ENCODE data around the gene PANK2. TPM values are rescaled to one million over a fixed set of nuclear protein-coding genes. Genes with fewer than 3 reads are reported as not detected.

PANK2 gene
- total RNA-seq, 1 donor = 64.8 TPM

- no peak overlapping the region for H3K4me3 ChIP-seq (ENCODE audit: low read depth, low read length)
- no peak for TF ChIP-seq CTCF (IDR thresholded peaks at IDR 0.05; ENCODE audit: insufficient read depth, low read depth, low read length)
- peak; percentile 87 for DNase-seq (ENCODE audit: low read depth)
Measured at GRCh38 chr20:3927486-3928291, 38.5 kb downstream of the PANK2 start.

- no peak for TF ChIP-seq CTCF (IDR thresholded peaks at IDR 0.05; ENCODE audit: insufficient read depth, low read depth, low read length)
- peak; percentile 22 for DNase-seq (ENCODE audit: low read depth)
- no peak overlapping the region for H3K4me3 ChIP-seq (ENCODE audit: low read depth, low read length)
Measured at GRCh38 chr20:3929713-3930060, 40.5 kb downstream of the PANK2 start.

- no peak for TF ChIP-seq CTCF (IDR thresholded peaks at IDR 0.05; ENCODE audit: insufficient read depth, low read depth, low read length)
- no peak for DNase-seq (ENCODE audit: low read depth)
- H3K4me3 ChIP-seq (ENCODE audit: low read depth, low read length) = no peak overlapping the region
Measured at GRCh38 chr20:3930265-3931206, 41.3 kb downstream of the PANK2 start.

GRCh38 chr20:3931664-3932063, 42.5 kb downstream of the PANK2 start:
- no peak overlapping the region for H3K4me3 ChIP-seq (ENCODE audit: low read depth, low read length)

GRCh38 chr20:3932277-3932676, 43.1 kb downstream of the PANK2 start:
- H3K4me3 ChIP-seq (ENCODE audit: low read depth, low read length) = peak overlapping the region; percentile 37
- no peak for TF ChIP-seq CTCF (IDR thresholded peaks at IDR 0.05; ENCODE audit: insufficient read depth, low read depth, low read length)
- no peak for DNase-seq (ENCODE audit: low read depth)

More at GRCh38 chr20:3931664-3932063, 42.5 kb downstream of the PANK2 start:
- DNase-seq (ENCODE audit: low read depth) = no peak
- TF ChIP-seq CTCF (IDR thresholded peaks at IDR 0.05; ENCODE audit: insufficient read depth, low read depth, low read length) = no peak

GRCh38 chr20:3932681-3933080, 43.5 kb downstream of the PANK2 start:
- no peak for TF ChIP-seq CTCF (IDR thresholded peaks at IDR 0.05; ENCODE audit: insufficient read depth, low read depth, low read length)
- DNase-seq (ENCODE audit: low read depth) = peak; percentile 68
- H3K4me3 ChIP-seq (ENCODE audit: low read depth, low read length) = peak overlapping the region; percentile 37
